Mesenchymal stem cell (in vitro differentiated cells and primary cell): ENCODE data around the gene MTCH1.

Source experiments
- DNase-seq: peaks from one replicate; pipeline ENCODE4 v3.0.0-alpha.2; 2013
- H2AFZ ChIP-seq: one replicate; pipeline ENCODE4 v1.6.1; 2013; ENCODE audit warnings: low read depth, mild to moderate bottlenecking, control low read depth, inconsistent platforms, low read length, moderate library complexity
- H2AK5ac ChIP-seq: 2 replicates; pipeline ENCODE4 v1.6.1; 2013; ENCODE audit warnings: low read length, moderate library complexity, mild to moderate bottlenecking, inconsistent platforms; ENCODE audit not compliant: severe bottlenecking
- H2BK120ac ChIP-seq: one replicate; pipeline ENCODE4 v1.6.1; 2013; ENCODE audit warnings: low read depth, mild to moderate bottlenecking, inconsistent platforms, low read length, moderate library complexity
- H2BK12ac ChIP-seq, 2 experiments: one replicate each; pipeline ENCODE4 v1.6.1; 2013; ENCODE audit warnings: inconsistent platforms in 2 of 2, low read length in 2 of 2, mild to moderate bottlenecking in 2 of 2, moderate library complexity in 2 of 2, control low read depth in 1 of 2
- H2BK15ac ChIP-seq: one replicate; pipeline ENCODE4 v1.6.1; 2013; ENCODE audit warnings: mild to moderate bottlenecking, low read depth, inconsistent platforms; ENCODE audit not compliant: poor library complexity, severe bottlenecking
- H2BK5ac ChIP-seq: 2 replicates; pipeline ENCODE4 v1.6.1; 2013; ENCODE audit warnings: low read depth, mild to moderate bottlenecking, low read length, control low read depth, inconsistent platforms; ENCODE audit not compliant: poor library complexity, severe bottlenecking
- H3K14ac ChIP-seq, 2 experiments: one replicate each; pipeline ENCODE4 v1.6.1; 2013; ENCODE audit warnings: inconsistent platforms in 2 of 2, low read length in 2 of 2, control low read depth in 1 of 2, mild to moderate bottlenecking in 1 of 2, moderate library complexity in 1 of 2
- H3K18ac ChIP-seq, 2 experiments: one replicate each; pipeline ENCODE4 v1.6.1; 2013; ENCODE audit warnings: inconsistent platforms in 2 of 2, low read length in 2 of 2, control low read depth in 1 of 2, low read depth in 1 of 2, mild to moderate bottlenecking in 1 of 2
- H3K23ac ChIP-seq, 2 experiments: one replicate each; pipeline ENCODE4 v1.6.1; 2013; ENCODE audit warnings: inconsistent platforms in 2 of 2, low read length in 2 of 2, mild to moderate bottlenecking in 2 of 2, moderate library complexity in 2 of 2, control low read depth in 1 of 2
- H3K27ac ChIP-seq: 2 replicates; pipeline ENCODE4 v1.5.1; 2013; ENCODE audit warnings: mild to moderate bottlenecking, moderate library complexity, low read length, control low read depth, inconsistent platforms; ENCODE audit not compliant: poor library complexity, severe bottlenecking
- H3K27me3 ChIP-seq, 2 experiments: 2 replicates each; pipeline versions ENCODE4 v1.6.1 to v1.7.0; 2013; ENCODE audit warnings: low read length in 2 of 2, mild to moderate bottlenecking in 2 of 2, moderate library complexity in 2 of 2, control low read depth in 1 of 2, inconsistent platforms in 1 of 2; ENCODE audit not compliant: control insufficient read depth in 1 of 2, insufficient read depth in 1 of 2
- H3K36me3 ChIP-seq, 2 experiments: 2 replicates each; pipeline versions ENCODE4 v1.6.1 to v1.7.0; 2013; ENCODE audit warnings: low read length in 2 of 2, control low read depth in 1 of 2, inconsistent platforms in 1 of 2, low read depth in 1 of 2, mild to moderate bottlenecking in 1 of 2; ENCODE audit not compliant: insufficient read depth in 2 of 2, control insufficient read depth in 1 of 2
- H3K4ac ChIP-seq, 2 experiments: one replicate each; pipeline ENCODE4 v1.6.1; 2013; ENCODE audit warnings: inconsistent platforms in 2 of 2, low read length in 2 of 2, mild to moderate bottlenecking in 2 of 2, moderate library complexity in 2 of 2, control low read depth in 1 of 2, low read depth in 1 of 2
- H3K4me1 ChIP-seq: 2 replicates; pipeline ENCODE4 v1.6.1; 2013; ENCODE audit warnings: low read depth, low read length, control low read depth; ENCODE audit not compliant: control insufficient read depth, insufficient read depth
- H3K4me2 ChIP-seq: 2 replicates; pipeline ENCODE4 v1.6.1; 2013; ENCODE audit warnings: low read length, mild to moderate bottlenecking, inconsistent platforms; ENCODE audit not compliant: poor library complexity, severe bottlenecking
- H3K4me3 ChIP-seq, 2 experiments: 2 replicates each; pipeline versions ENCODE4 v1.5.1 to v1.7.0; 2013; ENCODE audit warnings: low read length in 2 of 2, mild to moderate bottlenecking in 2 of 2, control low read depth in 1 of 2, low read depth in 1 of 2; ENCODE audit not compliant: insufficient read depth in 1 of 2
- H3K79me1 ChIP-seq: replicated peaks from 2 replicates; pipeline ENCODE4 v1.6.1; 2013; ENCODE audit warnings: mild to moderate bottlenecking, control low read depth, low read length, inconsistent platforms; ENCODE audit not compliant: poor library complexity, severe bottlenecking
- H3K9ac ChIP-seq: 2 replicates; pipeline ENCODE4 v1.7.0; 2013; ENCODE audit warnings: mild to moderate bottlenecking, low read length, moderate library complexity
- H3K9me3 ChIP-seq: 2 replicates; pipeline ENCODE4 v1.7.0; 2013; ENCODE audit warnings: mild to moderate bottlenecking, low read length; ENCODE audit not compliant: control insufficient read depth
- H4K8ac ChIP-seq: one replicate; pipeline ENCODE4 v1.6.1; 2013; ENCODE audit warnings: inconsistent platforms, mild to moderate bottlenecking, low read length, moderate library complexity
- H4K91ac ChIP-seq: one replicate; pipeline ENCODE4 v1.6.1; 2013; ENCODE audit warnings: mild to moderate bottlenecking, low read length, inconsistent platforms
- WGBS: methylation state at CpG from one replicate; pipeline ENCODE4 v1.1.7; 2013; ENCODE audit warnings: mixed read lengths; 5-methylcytosine and 5-hydroxymethylcytosine counted together

Gene MTCH1

GRCh38 chr6:36979347-36979742 is 6.7 kb downstream of the MTCH1 start:
- H3K27ac ChIP-seq = no peak overlapping the region
- no peak for DNase-seq
- H2BK120ac ChIP-seq = no peak overlapping the region
- H2AFZ ChIP-seq = no peak overlapping the region
- no peak overlapping the region for H3K4ac ChIP-seq
- H3K9ac ChIP-seq = peak overlapping the region; percentile 56
- no peak overlapping the region for H3K14ac ChIP-seq
- H2BK15ac ChIP-seq = no peak overlapping the region
- H3K4me2 ChIP-seq = no peak overlapping the region
- no peak overlapping the region for H2AK5ac ChIP-seq
- H4K8ac ChIP-seq = no peak overlapping the region
- H3K4me3 ChIP-seq = no peak overlapping the region
- WGBS = 78% methylated on average over 3 of the region's 4 CpGs
- no peak overlapping the region for H2BK5ac ChIP-seq
- no peak overlapping the region for H4K91ac ChIP-seq
- H3K23ac ChIP-seq = no peak overlapping the region
- peaks cover 36% of the 10 kb centered on the region for H3K79me1 ChIP-seq
- H3K27me3 ChIP-seq = no peaks in the 10 kb centered on the region
- H3K9me3 ChIP-seq = no peaks in the 10 kb centered on the region
- peaks cover 50 to 57% of the 10 kb centered on the region in 2 experiments for H3K36me3 ChIP-seq
- no peak overlapping the region for H2BK12ac ChIP-seq
- H3K4me1 ChIP-seq = peaks cover 14% of the 10 kb centered on the region
- H3K18ac ChIP-seq = no peak overlapping the region

GRCh38 chr6:36978421-36979346 is 7.3 kb downstream of the MTCH1 start:
- Histone ChIP-seq H3K4me3 (no peak overlapping the region), H2BK120ac (no peak overlapping the region), H3K27ac (no peak overlapping the region), H3K4ac (no peak overlapping the region), H2AK5ac (no peak overlapping the region), H3K9me3 (no peaks in the 10 kb centered on the region), H3K79me1 (peaks cover 37% of the 10 kb centered on the region), H3K23ac (no peak overlapping the region), H3K18ac (no peak overlapping the region), H4K8ac (no peak overlapping the region), H3K9ac (peak overlapping the region; percentile 56), H2BK15ac (no peak overlapping the region), H3K4me1 (peaks cover 11% of the 10 kb centered on the region), H3K4me2 (no peak overlapping the region), H2AFZ (no peak overlapping the region), H3K14ac (no peak overlapping the region), H2BK5ac (no peak overlapping the region), H2BK12ac (no peak overlapping the region), H3K27me3 (no peaks in the 10 kb centered on the region), H4K91ac (no peak overlapping the region), H3K36me3 (peaks cover 55 to 64% of the 10 kb centered on the region in 2 experiments)
- WGBS = 97% methylated on average over 10 of the region's 11 CpGs
- DNase-seq = no peak

GRCh38 chr6:36977470-36977941 is 8.5 kb downstream of the MTCH1 start:
- Histone ChIP-seq H3K23ac (no peak overlapping the region), H3K18ac (no peak overlapping the region), H2BK15ac (no peak overlapping the region), H3K9me3 (no peaks in the 10 kb centered on the region), H3K4me2 (no peak overlapping the region), H4K91ac (no peak overlapping the region), H3K36me3 (peaks cover 58 to 72% of the 10 kb centered on the region in 2 experiments), H2BK12ac (no peak overlapping the region), H3K4ac (no peak overlapping the region), H3K4me1 (peaks cover 8% of the 10 kb centered on the region), H3K27ac (no peak overlapping the region), H4K8ac (no peak overlapping the region), H2AK5ac (no peak overlapping the region), H2BK120ac (no peak overlapping the region), H2BK5ac (no peak overlapping the region), H3K27me3 (no peaks in the 10 kb centered on the region), H3K9ac (no peak overlapping the region), H3K79me1 (peaks cover 42% of the 10 kb centered on the region), H3K14ac (no peak overlapping the region), H3K4me3 (no peak overlapping the region), H2AFZ (no peak overlapping the region)
- peak; percentile 18 for DNase-seq
- 90% methylated on average over 16 of the region's 16 CpGs for WGBS

GRCh38 chr6:36976931-36977330 is 9.1 kb downstream of the MTCH1 start:
- Histone ChIP-seq H2AK5ac (no peak overlapping the region), H3K4me1 (peaks cover 8% of the 10 kb centered on the region), H3K4ac (no peak overlapping the region), H3K9ac (no peak overlapping the region), H2BK120ac (no peak overlapping the region), H3K27ac (no peak overlapping the region), H3K23ac (no peak overlapping the region), H3K79me1 (peaks cover 44% of the 10 kb centered on the region), H4K8ac (no peak overlapping the region), H2AFZ (no peak overlapping the region), H2BK15ac (no peak overlapping the region), H2BK12ac (no peak overlapping the region), H3K27me3 (no peaks in the 10 kb centered on the region), H3K4me2 (no peak overlapping the region), H3K14ac (no peak overlapping the region), H4K91ac (no peak overlapping the region), H2BK5ac (no peak overlapping the region), H3K18ac (no peak overlapping the region), H3K36me3 (peaks cover 63 to 78% of the 10 kb centered on the region in 2 experiments), H3K4me3 (no peak overlapping the region), H3K9me3 (no peaks in the 10 kb centered on the region)
- no peak for DNase-seq
- WGBS = 98% methylated on average over 6 of the region's 6 CpGs
